BJ (cell line): Measurements from ENCODE around the gene SMYD1. TPM values are rescaled to one million over a fixed set of nuclear protein-coding genes. Genes with fewer than 3 reads are reported as not detected.

Source experiments
- CTCF ChIA-PET: fragments of 350-600 bp; formaldehyde crosslinking; extraction: SDS; loops from one replicate; lab custom pipeline; 2021; ENCODE audit warnings: antibody characterized with exemption, inconsistent platforms; lab: Yijun Ruan, JAX
- POLR2A ChIA-PET: fragments of 300-600 bp; sonication (Branson Sonifier 250); formaldehyde crosslinking; extraction: SDS; loops from one replicate; lab custom pipeline; 2021; ENCODE audit warnings: antibody characterized with exemption; lab: Charles Lee
- DNase-seq: peaks from one replicate; pipeline ENCODE4 v3.0.0-alpha.2; 2011; ENCODE audit warnings: low read depth
- H3K27me3 ChIP-seq: 2 replicates; pipeline ENCODE4 v1.6.0; 2011; ENCODE audit warnings: low read length; ENCODE audit not compliant: control insufficient read depth, insufficient read depth
- H3K36me3 ChIP-seq: 2 replicates; pipeline ENCODE4 v1.5.1; 2011; ENCODE audit warnings: low read length; ENCODE audit not compliant: control insufficient read depth, insufficient read depth
- H3K4me3 ChIP-seq: 2 replicates; pipeline ENCODE4 v1.5.1; 2011; ENCODE audit warnings: low read depth, mild to moderate bottlenecking, control low read depth, low read length
- CTCF ChIP-seq: IDR thresholded peaks from 2 replicates; pipeline ENCODE4 v1.5.1; 2011; ENCODE audit warnings: low read depth, mild to moderate bottlenecking, control low read depth, inconsistent platforms, low read length, moderate library complexity; ENCODE audit not compliant: insufficient read depth
- polyA plus RNA-seq: library from polyadenylated mRNA; depleted of rRNA; stranded (reverse); fragments of >200 nt; gene quantifications from 2 replicates; pipeline ENCODE4 v1.2.3, GENCODE V29; 2011

The SMYD1 gene
- polyA plus RNA-seq, 1 experiment: not detected

GRCh38 chr2:88055371-88056128, 12.1 kb upstream of the SMYD1 start, which contains the start of gene KRCC1:
Gene KRCC1, minus strand, starts transcription at chr2:88055783. Its CDS starts 27,220 bp downstream, at chr2:88028563.
- peak within 1 kb of the TSS; percentile 63 for H3K4me3 ChIP-seq
- TF ChIP-seq CTCF: no peak
- CTCF ChIA-PET: interaction anchor here (2.7 kb wide), 1 partner anchor 105 kb away, joined by 16 read pairs; no protein-coding TSS in a partner anchor
- H3K27me3 ChIP-seq: no peaks in the 10 kb centered on the region
- POLR2A ChIA-PET: no interaction called here
- no peaks in the 10 kb centered on the region for H3K36me3 ChIP-seq
- peak; percentile 82 for DNase-seq

GRCh38 chr2:88057437-88057844, 10.2 kb upstream of the SMYD1 start:
- Histone ChIP-seq H3K27me3 (no peaks in the 10 kb centered on the region), H3K4me3 (no peak overlapping the region), H3K36me3 (no peaks in the 10 kb centered on the region)
- TF ChIP-seq CTCF: no peak
- no peak for DNase-seq
- ChIA-PET POLR2A (no interaction called here), CTCF (no interaction called here)

- DNase-seq: no peak
- Histone ChIP-seq H3K4me3 (no peak overlapping the region), H3K36me3 (no peaks in the 10 kb centered on the region), H3K27me3 (no peaks in the 10 kb centered on the region)
- ChIA-PET POLR2A (no interaction called here), CTCF (interaction anchor here (4.8 kb wide), 2 partner anchors 101 to 131 kb away, joined by 56 to 159 read pairs; no protein-coding TSS in a partner anchor)
- TF ChIP-seq CTCF: no peak
These were observed 9.4 kb upstream of the SMYD1 start for GRCh38 chr2:88058191-88058590.

- TF ChIP-seq CTCF: peak; percentile 83
- DNase-seq: no peak
- H3K36me3 ChIP-seq: no peaks in the 10 kb centered on the region
- no peak overlapping the region for H3K4me3 ChIP-seq
- ChIA-PET CTCF (interaction anchor here (0.6 to 4.8 kb wide), 41 partner anchors 9 to 639 kb away, joined by 3 to 159 read pairs (median 5); partner anchors contain the start of genes FABP1 and THNSL2), POLR2A (interaction anchor here (0.6 to 0.7 kb wide), 2 partner anchors 99 to 111 kb away, joined by 3 read pairs; no protein-coding TSS in a partner anchor)
- no peaks in the 10 kb centered on the region for H3K27me3 ChIP-seq
These were observed 7.4 kb upstream of the SMYD1 start for GRCh38 chr2:88059979-88060906.
